ENCODE measurements around the gene PKD2L1. TPM values are rescaled to one million over a fixed set of nuclear protein-coding genes. Genes with fewer than 3 reads are reported as not detected.
A peak's percentile ranks its signal among the peaks of the same experiment; 100 is the strongest.
"Not testable (repeated sequence)": the region's sequence is repeated elsewhere in the genome, so short reads cannot be mapped to it uniquely, and the experiment has no call there.

PKD2L1 gene
- total and polyA plus RNA-seq, 8 donors: 0.11 to 0.54 TPM; not detected in 6

DNA sequence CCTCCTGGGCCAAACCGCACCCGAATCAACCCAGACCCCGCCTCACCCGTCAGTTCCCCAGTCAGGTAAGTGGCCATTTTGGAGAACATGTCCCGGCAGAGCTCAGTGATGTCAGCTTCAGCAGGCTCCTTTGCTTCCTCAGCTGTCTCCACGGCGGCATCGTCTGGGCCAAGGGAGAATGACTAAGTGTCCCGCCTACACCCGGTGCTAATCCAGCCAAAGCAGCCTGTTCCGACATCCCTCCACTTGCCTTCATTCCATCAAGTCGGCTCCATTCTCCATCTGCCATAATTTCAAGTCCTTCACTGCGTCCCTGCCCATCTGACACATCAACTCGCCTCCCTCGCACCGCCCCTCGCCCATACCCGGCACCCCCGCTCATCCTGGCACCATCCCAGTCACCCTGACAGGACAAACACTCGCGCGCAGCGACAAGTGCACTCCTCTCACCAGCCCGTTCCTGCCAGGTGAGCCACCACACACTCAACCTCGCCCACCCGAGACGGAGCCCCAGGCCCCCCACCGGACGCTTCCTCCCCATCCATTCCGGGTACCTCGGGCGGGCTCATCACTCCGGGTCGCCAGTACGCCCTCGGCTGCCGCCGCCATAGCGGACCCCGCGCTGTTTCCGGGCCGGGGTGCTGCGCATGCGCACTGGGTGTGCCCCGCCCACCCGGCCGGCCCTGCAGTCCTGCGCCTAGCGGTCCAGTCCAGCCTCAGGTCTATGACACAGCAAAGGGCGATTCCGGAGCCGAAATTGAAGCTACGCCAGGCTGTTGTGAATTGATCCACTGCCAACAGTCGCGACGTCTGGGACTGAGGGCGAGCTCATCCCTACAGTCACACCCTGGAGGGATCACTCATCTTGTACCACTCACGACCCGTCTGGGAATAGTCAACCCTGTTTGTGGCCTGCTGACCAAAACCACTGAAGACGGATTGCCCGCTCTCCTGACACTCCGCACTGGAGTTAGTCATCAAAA is 43.7 kb downstream of the PKD2L1 start, which contains the start of gene BLOC1S2:
BLOC1S2 (minus strand) TSS at position 630 of the 983 bp plus-strand sequence; CDS start at position 609, 21 bp downstream.
- H3K27me3 ChIP-seq: no peaks in the 10 kb centered on the region
- no peak for TF ChIP-seq CTCF (IDR thresholded peaks at IDR 0.05)
- peak within 1 kb of the TSS; percentile 66 to 91 (median 90) for H3K4me3 ChIP-seq
- WGBS, 2 donors: 2% methylated on average over 61 to 63 of the region's 63 CpGs
- H3K4me1 ChIP-seq: peaks cover 0 to 10% (median 0%) of the 10 kb centered on the region in 3 donors
- peak within 1 kb of the TSS; percentile 42 to 88 (median 76) for H3K27ac ChIP-seq
- intact Hi-C loops (cut with DNase I): no loop called here
- DNase-seq (peak; percentile 77 to 97 (median 90)), FAIRE-seq (no peak), ATAC-seq (peak; percentile 97 to 99 (median 98))
- no peaks in the 10 kb centered on the region for H3K36me3 ChIP-seq
- H3K9me3 ChIP-seq: no peaks in the 10 kb centered on the region

- ATAC-seq; H3K36me3 ChIP-seq; H3K27me3 ChIP-seq; H3K4me1 ChIP-seq; H3K9me3 ChIP-seq; intact Hi-C loops (cut with DNase I); DNase-seq; FAIRE-seq: not testable (repeated sequence)
- 87 to 92% methylated on average over 12 of the region's 12 CpGs for WGBS, 2 donors
- Histone ChIP-seq H3K4me3 (peak overlapping the region in 1 of 4 donors; percentile 91), H3K27ac (peak overlapping the region in 2 of 4 donors; percentile 74 to 88)
Measured at GRCh38 chr10:100285326-100285725, 44.7 kb downstream of the PKD2L1 start.

- H3K9me3 ChIP-seq: no peaks in the 10 kb centered on the region
- H3K36me3 ChIP-seq: peaks cover 0 to 16% (median 5%) of the 10 kb centered on the region in 3 donors
- no peak for TF ChIP-seq CTCF (IDR thresholded peaks at IDR 0.05)
- H3K4me1 ChIP-seq: peaks cover 0 to 10% (median 0%) of the 10 kb centered on the region in 3 donors
- FAIRE-seq (no peak), DNase-seq (no peak), ATAC-seq (no peak)
- intact Hi-C loops (cut with DNase I): no loop called here
- H3K4me3 ChIP-seq: no peak overlapping the region
- 93 to 96% methylated on average over 3 of the region's 3 CpGs for whole genome bisulfite sequencing, 2 donors
- no peaks in the 10 kb centered on the region for H3K27me3 ChIP-seq
- H3K27ac ChIP-seq: no peak overlapping the region
Measured at GRCh38 chr10:100282907-100283306, 47.1 kb downstream of the PKD2L1 start.

DNA sequence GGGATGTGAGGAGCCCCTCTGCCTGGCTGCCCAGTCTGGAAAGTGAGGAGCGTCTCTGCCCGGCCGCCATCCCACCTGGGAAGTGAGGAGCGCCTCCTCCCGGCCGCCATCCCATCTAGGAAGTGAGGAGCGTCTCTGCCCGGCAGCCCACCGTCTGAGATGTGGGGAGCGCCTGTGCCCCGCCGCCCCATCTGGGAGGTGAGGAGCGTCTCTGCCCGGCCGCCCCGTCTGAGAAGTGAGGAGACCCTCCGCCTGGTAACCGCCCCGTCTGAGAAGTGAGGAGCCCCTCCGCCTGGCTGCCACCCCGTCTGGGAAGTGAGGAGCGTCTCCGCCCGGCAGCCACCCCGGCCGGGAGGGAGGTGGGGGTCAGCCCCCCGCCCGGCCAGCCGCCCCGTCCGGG is 53.1 kb downstream of the PKD2L1 start:
- H3K4me1 ChIP-seq; H3K9me3 ChIP-seq; FAIRE-seq; DNase-seq; H3K4me3 ChIP-seq; ATAC-seq; intact Hi-C loops (cut with DNase I); H3K27me3 ChIP-seq; H3K27ac ChIP-seq: not testable (repeated sequence)
- H3K36me3 ChIP-seq: peaks cover 0 to 16% (median 5%) of the 10 kb centered on the region in 3 donors
- WGBS, 2 donors: 81 to 89% methylated on average over 8 to 22 of the region's 31 CpGs

- H3K36me3 ChIP-seq: no peaks in the 10 kb centered on the region
- no peaks in the 10 kb centered on the region for H3K9me3 ChIP-seq
- FAIRE-seq (no peak), DNase-seq (peak; percentile 73 to 91 (median 88)), ATAC-seq (peak; percentile 97 to 99 (median 98))
- H3K27ac ChIP-seq: peak within 1 kb of the TSS; percentile 40 to 73 (median 60)
- H3K4me1 ChIP-seq: peaks cover 4 to 10% (median 6%) of the 10 kb centered on the region in 3 donors
- intact Hi-C loops (cut with DNase I): no loop called here
- H3K27me3 ChIP-seq: no peaks in the 10 kb centered on the region
- no peak for TF ChIP-seq CTCF (IDR thresholded peaks at IDR 0.05)
- H3K4me3 ChIP-seq: peak within 1 kb of the TSS; percentile 73 to 94 (median 81)
- 2 to 4% methylated on average over 48 to 49 of the region's 49 CpGs for WGBS, 2 donors
Measured at GRCh38 chr10:100267239-100268104, 62.6 kb downstream of the PKD2L1 start, which contains the start of gene CWF19L1. TSS of gene CWF19L1 (minus strand) at chr10:100267638. CDS start at chr10:100267593, 45 bp downstream.

Data from pancreas (tissue), 10 donors.